Measurements from ENCODE around the gene TAF4.

The TAF4 gene

GRCh38 chr20:61925555-61926252, 140.0 kb downstream of the TAF4 start:
- no peak overlapping the region for H3K27ac ChIP-seq
- H3K27me3 ChIP-seq, result no peaks in the 10 kb centered on the region
- H3K4me3 ChIP-seq (ENCODE audit: low read depth in 1 of 2, low read length in 1 of 2), result no peak overlapping the region
- H3K36me3 ChIP-seq, result no peaks in the 10 kb centered on the region
- no peaks in the 10 kb centered on the region for H3K4me1 ChIP-seq (ENCODE audit: control insufficient read depth in 1 of 2, insufficient read depth in 1 of 2, low read depth in 1 of 2, low read length in 1 of 2)
- H3K9me3 ChIP-seq, result no peaks in the 10 kb centered on the region
- TF ChIP-seq, protein P1, sequence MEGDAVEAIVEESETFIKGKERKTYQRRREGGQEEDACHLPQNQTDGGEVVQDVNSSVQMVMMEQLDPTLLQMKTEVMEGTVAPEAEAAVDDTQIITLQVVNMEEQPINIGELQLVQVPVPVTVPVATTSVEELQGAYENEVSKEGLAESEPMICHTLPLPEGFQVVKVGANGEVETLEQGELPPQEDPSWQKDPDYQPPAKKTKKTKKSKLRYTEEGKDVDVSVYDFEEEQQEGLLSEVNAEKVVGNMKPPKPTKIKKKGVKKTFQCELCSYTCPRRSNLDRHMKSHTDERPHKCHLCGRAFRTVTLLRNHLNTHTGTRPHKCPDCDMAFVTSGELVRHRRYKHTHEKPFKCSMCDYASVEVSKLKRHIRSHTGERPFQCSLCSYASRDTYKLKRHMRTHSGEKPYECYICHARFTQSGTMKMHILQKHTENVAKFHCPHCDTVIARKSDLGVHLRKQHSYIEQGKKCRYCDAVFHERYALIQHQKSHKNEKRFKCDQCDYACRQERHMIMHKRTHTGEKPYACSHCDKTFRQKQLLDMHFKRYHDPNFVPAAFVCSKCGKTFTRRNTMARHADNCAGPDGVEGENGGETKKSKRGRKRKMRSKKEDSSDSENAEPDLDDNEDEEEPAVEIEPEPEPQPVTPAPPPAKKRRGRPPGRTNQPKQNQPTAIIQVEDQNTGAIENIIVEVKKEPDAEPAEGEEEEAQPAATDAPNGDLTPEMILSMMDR (IDR thresholded peaks at IDR 0.05), result no peak

GRCh38 chr20:61924858-61925554, 140.7 kb downstream of the TAF4 start:
- no peaks in the 10 kb centered on the region for H3K27me3 ChIP-seq
- no peak overlapping the region for H3K27ac ChIP-seq
- H3K4me1 ChIP-seq (ENCODE audit: control insufficient read depth in 1 of 2, insufficient read depth in 1 of 2, low read depth in 1 of 2, low read length in 1 of 2), result no peaks in the 10 kb centered on the region
- TF ChIP-seq, protein P1 (IDR thresholded peaks at IDR 0.05), result no peak
- no peak overlapping the region for H3K4me3 ChIP-seq (ENCODE audit: low read depth in 1 of 2, low read length in 1 of 2)
- no peaks in the 10 kb centered on the region for H3K36me3 ChIP-seq
- H3K9me3 ChIP-seq, result no peaks in the 10 kb centered on the region

Measured in neutrophil (primary cell).